ENCODE data around the gene ADCK1. TPM values are rescaled to one million over a fixed set of nuclear protein-coding genes. Genes with fewer than 3 reads are reported as not detected.

ADCK1 gene
- total and polyA plus RNA-seq, 2 experiments from 2014 or later: 8.2 to 16.4 TPM

GRCh38 chr14:77908847-77909246 lies 108.9 kb downstream of the ADCK1 start:
- 100% methylated on average over 1 of the region's 4 CpGs for WGBS (ENCODE audit: low lambda C conversion rate, missing lambda C conversion rate)
- no peak overlapping the region for H3K27ac ChIP-seq
- TF ChIP-seq CTCF (IDR thresholded peaks at IDR 0.05; ENCODE audit: poor library complexity) (no peak), EZH2 (IDR thresholded peaks at IDR 0.05; ENCODE audit: borderline replicate concordance) (no peak), EZH2phosphoT487 (IDR thresholded peaks at IDR 0.05; ENCODE audit: low read depth, severe bottlenecking, unreplicated experiment) (no peak)

GRCh38 chr14:77909911-77910310 lies 110.0 kb downstream of the ADCK1 start:
- Histone ChIP-seq H3K27me3 (no peaks in the 10 kb centered on the region), H4K20me1 (ENCODE audit: insufficient read depth, poor library complexity, severe bottlenecking) (no peaks in the 10 kb centered on the region), H3K79me2 (no peaks in the 10 kb centered on the region), H3K4me2 (no peak overlapping the region), H2AFZ (no peak overlapping the region), H3K9me3 (ENCODE audit: low read depth) (no peaks in the 10 kb centered on the region), H3K4me3 (no peak overlapping the region), H3K36me3 (replicated peaks; ENCODE audit: insufficient read depth, low read depth) (no peaks in the 10 kb centered on the region), H3K27ac (no peak overlapping the region), H3K4me1 (ENCODE audit: insufficient read depth) (no peaks in the 10 kb centered on the region), H3K9me2 (replicated peaks; ENCODE audit: insufficient read depth) (no peaks in the 10 kb centered on the region)
- no peak for DNase-seq (ENCODE audit: low spot score)
- 80% methylated on average over 3 of the region's 3 CpGs for WGBS (ENCODE audit: low lambda C conversion rate, missing lambda C conversion rate)
- no peak for TF ChIP-seq CTCF (IDR thresholded peaks at IDR 0.05; ENCODE audit: poor library complexity)
- TF ChIP-seq EZH2phosphoT487 (IDR thresholded peaks at IDR 0.05; ENCODE audit: low read depth, severe bottlenecking, unreplicated experiment): no peak
- no peak for TF ChIP-seq EZH2 (IDR thresholded peaks at IDR 0.05; ENCODE audit: borderline replicate concordance)

More at GRCh38 chr14:77908847-77909246, 108.9 kb downstream of the ADCK1 start:
- no peaks in the 10 kb centered on the region for H3K9me3 ChIP-seq (ENCODE audit: low read depth)
- DNase-seq (ENCODE audit: low spot score): no peak
- H3K36me3 ChIP-seq (replicated peaks; ENCODE audit: insufficient read depth, low read depth): no peaks in the 10 kb centered on the region
- H3K4me3 ChIP-seq: no peak overlapping the region
- H3K9me2 ChIP-seq (replicated peaks; ENCODE audit: insufficient read depth): no peaks in the 10 kb centered on the region
- no peaks in the 10 kb centered on the region for H3K79me2 ChIP-seq
- H4K20me1 ChIP-seq (ENCODE audit: insufficient read depth, poor library complexity, severe bottlenecking): no peaks in the 10 kb centered on the region
- H2AFZ ChIP-seq: no peak overlapping the region
- no peak overlapping the region for H3K4me2 ChIP-seq
- H3K27me3 ChIP-seq: no peaks in the 10 kb centered on the region
- H3K4me1 ChIP-seq (ENCODE audit: insufficient read depth): no peaks in the 10 kb centered on the region

- Histone ChIP-seq H2AFZ (no peak overlapping the region), H3K9me2 (replicated peaks; ENCODE audit: insufficient read depth) (no peaks in the 10 kb centered on the region), H4K20me1 (ENCODE audit: insufficient read depth, poor library complexity, severe bottlenecking) (no peaks in the 10 kb centered on the region), H3K4me2 (no peak overlapping the region), H3K79me2 (no peaks in the 10 kb centered on the region), H3K27ac (no peak overlapping the region), H3K4me1 (ENCODE audit: insufficient read depth) (no peaks in the 10 kb centered on the region), H3K36me3 (replicated peaks; ENCODE audit: insufficient read depth, low read depth) (no peaks in the 10 kb centered on the region), H3K9me3 (ENCODE audit: low read depth) (no peaks in the 10 kb centered on the region), H3K27me3 (no peaks in the 10 kb centered on the region), H3K4me3 (no peak overlapping the region)
- TF ChIP-seq EZH2phosphoT487 (IDR thresholded peaks at IDR 0.05; ENCODE audit: low read depth, severe bottlenecking, unreplicated experiment): no peak
- TF ChIP-seq EZH2 (IDR thresholded peaks at IDR 0.05; ENCODE audit: borderline replicate concordance): no peak
- TF ChIP-seq CTCF (IDR thresholded peaks at IDR 0.05; ENCODE audit: poor library complexity): no peak
- 65% methylated on average over 8 of the region's 8 CpGs for WGBS (ENCODE audit: low lambda C conversion rate, missing lambda C conversion rate)
- DNase-seq (ENCODE audit: low spot score): no peak
These were observed 110.6 kb downstream of the ADCK1 start for GRCh38 chr14:77910506-77910905.

- H3K4me2 ChIP-seq: no peak overlapping the region
- no peak overlapping the region for H3K27ac ChIP-seq
- no peaks in the 10 kb centered on the region for H3K9me3 ChIP-seq (ENCODE audit: low read depth)
- 63% methylated on average over 2 of the region's 2 CpGs for WGBS (ENCODE audit: low lambda C conversion rate, missing lambda C conversion rate)
- no peaks in the 10 kb centered on the region for H3K36me3 ChIP-seq (replicated peaks; ENCODE audit: insufficient read depth, low read depth)
- no peaks in the 10 kb centered on the region for H3K9me2 ChIP-seq (replicated peaks; ENCODE audit: insufficient read depth)
- no peaks in the 10 kb centered on the region for H3K4me1 ChIP-seq (ENCODE audit: insufficient read depth)
- no peak overlapping the region for H3K4me3 ChIP-seq
- DNase-seq (ENCODE audit: low spot score): no peak
- H4K20me1 ChIP-seq (ENCODE audit: insufficient read depth, poor library complexity, severe bottlenecking): no peaks in the 10 kb centered on the region
- TF ChIP-seq EZH2 (IDR thresholded peaks at IDR 0.05; ENCODE audit: borderline replicate concordance) (no peak), CTCF (IDR thresholded peaks at IDR 0.05; ENCODE audit: poor library complexity) (no peak), EZH2phosphoT487 (IDR thresholded peaks at IDR 0.05; ENCODE audit: low read depth, severe bottlenecking, unreplicated experiment) (no peak)
- H3K27me3 ChIP-seq: no peaks in the 10 kb centered on the region
- H2AFZ ChIP-seq: no peak overlapping the region
- H3K79me2 ChIP-seq: no peaks in the 10 kb centered on the region
These were observed 111.4 kb downstream of the ADCK1 start for GRCh38 chr14:77911356-77911755.
